Measurements from ENCODE around the gene DOK5. TPM values are rescaled to one million over a fixed set of nuclear protein-coding genes. Genes with fewer than 3 reads are reported as not detected.

The DOK5 gene
- total RNA-seq, 1 donor from 2014 or later, result not detected

DNA sequence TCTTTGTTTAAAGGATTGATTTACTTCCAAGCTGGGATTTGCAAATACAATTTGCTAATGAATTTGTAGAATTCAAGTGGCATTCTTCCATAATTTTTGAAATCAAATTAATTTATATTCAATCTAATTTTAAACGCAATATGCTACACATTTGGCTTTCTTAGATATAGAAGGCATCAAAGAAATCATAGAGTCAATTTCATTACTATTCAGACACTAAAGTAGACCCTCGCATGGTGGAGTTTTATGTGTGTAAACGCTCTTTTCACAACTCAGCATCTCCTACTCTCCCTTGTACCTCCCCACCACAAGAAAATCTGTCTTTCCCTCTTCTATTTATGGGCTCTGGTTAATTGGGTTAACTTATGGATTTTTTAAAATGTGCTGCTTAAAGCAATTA is 144.3 kb downstream of the DOK5 start:
- Histone ChIP-seq H3K4me3 (no peak overlapping the region), H3K36me3 (peaks cover 0 to 3% of the 10 kb centered on the region in 2 donors), H3K9me3 (no peaks in the 10 kb centered on the region), H3K27ac (no peak overlapping the region), H3K27me3 (no peaks in the 10 kb centered on the region), H3K4me1 (no peaks in the 10 kb centered on the region)
- TF ChIP-seq, protein P1, sequence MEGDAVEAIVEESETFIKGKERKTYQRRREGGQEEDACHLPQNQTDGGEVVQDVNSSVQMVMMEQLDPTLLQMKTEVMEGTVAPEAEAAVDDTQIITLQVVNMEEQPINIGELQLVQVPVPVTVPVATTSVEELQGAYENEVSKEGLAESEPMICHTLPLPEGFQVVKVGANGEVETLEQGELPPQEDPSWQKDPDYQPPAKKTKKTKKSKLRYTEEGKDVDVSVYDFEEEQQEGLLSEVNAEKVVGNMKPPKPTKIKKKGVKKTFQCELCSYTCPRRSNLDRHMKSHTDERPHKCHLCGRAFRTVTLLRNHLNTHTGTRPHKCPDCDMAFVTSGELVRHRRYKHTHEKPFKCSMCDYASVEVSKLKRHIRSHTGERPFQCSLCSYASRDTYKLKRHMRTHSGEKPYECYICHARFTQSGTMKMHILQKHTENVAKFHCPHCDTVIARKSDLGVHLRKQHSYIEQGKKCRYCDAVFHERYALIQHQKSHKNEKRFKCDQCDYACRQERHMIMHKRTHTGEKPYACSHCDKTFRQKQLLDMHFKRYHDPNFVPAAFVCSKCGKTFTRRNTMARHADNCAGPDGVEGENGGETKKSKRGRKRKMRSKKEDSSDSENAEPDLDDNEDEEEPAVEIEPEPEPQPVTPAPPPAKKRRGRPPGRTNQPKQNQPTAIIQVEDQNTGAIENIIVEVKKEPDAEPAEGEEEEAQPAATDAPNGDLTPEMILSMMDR (IDR thresholded peaks at IDR 0.05), result no peak
- intact Hi-C loops (cut with DNase I), result no loop called here
- no peak for DNase-seq (ENCODE audit: low spot score in 2 of 2)

- Histone ChIP-seq H3K27me3 (no peaks in the 10 kb centered on the region), H3K4me1 (no peaks in the 10 kb centered on the region), H3K9me3 (no peaks in the 10 kb centered on the region), H3K36me3 (peaks cover 0 to 3% of the 10 kb centered on the region in 2 donors), H3K27ac (no peak overlapping the region), H3K4me3 (no peak overlapping the region)
- intact Hi-C loops (cut with DNase I), result no loop called here
- DNase-seq (ENCODE audit: low spot score in 2 of 2), result no peak
- TF ChIP-seq, protein P1 (IDR thresholded peaks at IDR 0.05), result no peak
Observed at GRCh38 chr20:54620611-54621010, 145.2 kb downstream of the DOK5 start.

GRCh38 chr20:54622333-54623295 is 147.2 kb downstream of the DOK5 start:
- no peak for DNase-seq (ENCODE audit: low spot score in 2 of 2)
- H3K36me3 ChIP-seq, result peaks cover 0 to 3% of the 10 kb centered on the region in 2 donors
- no peaks in the 10 kb centered on the region for H3K27me3 ChIP-seq
- no peak overlapping the region for H3K4me3 ChIP-seq
- no peaks in the 10 kb centered on the region for H3K4me1 ChIP-seq
- TF ChIP-seq, protein P1 (IDR thresholded peaks at IDR 0.05), result no peak
- no peaks in the 10 kb centered on the region for H3K9me3 ChIP-seq
- intact Hi-C loops (cut with DNase I), result no loop called here
- no peak overlapping the region for H3K27ac ChIP-seq

DNA sequence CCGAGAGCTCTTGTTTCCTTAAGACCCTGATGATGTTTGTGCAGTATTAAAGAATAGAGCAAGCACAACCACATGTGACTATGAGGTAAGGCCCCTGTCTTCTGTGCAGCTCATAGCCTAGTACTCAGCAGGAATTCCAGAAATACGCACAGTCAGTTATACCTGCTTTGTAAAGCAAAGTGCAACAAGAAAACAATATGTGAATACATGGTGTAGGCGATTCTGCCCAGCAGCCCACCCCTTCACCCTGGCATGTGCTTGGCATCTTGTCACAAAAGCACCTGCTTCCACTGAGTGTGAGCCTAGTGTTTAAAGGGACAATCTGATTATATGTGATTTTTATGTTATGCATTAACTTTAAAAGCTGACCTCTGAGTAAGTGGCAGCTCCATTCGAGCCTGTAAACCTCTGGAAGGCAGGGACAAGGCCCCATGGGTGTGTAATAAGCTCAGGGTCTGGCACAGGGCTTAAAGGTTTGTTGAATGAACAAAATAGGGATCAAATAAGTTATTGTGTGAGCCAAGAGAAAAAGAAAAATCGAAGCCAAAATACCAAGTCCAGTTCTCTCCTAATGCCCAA is 148.7 kb downstream of the DOK5 start:
- intact Hi-C loops (cut with DNase I), result no loop called here
- H3K36me3 ChIP-seq, result no peaks in the 10 kb centered on the region
- TF ChIP-seq, protein P1 (IDR thresholded peaks at IDR 0.05), result no peak
- no peaks in the 10 kb centered on the region for H3K4me1 ChIP-seq
- H3K27me3 ChIP-seq, result no peaks in the 10 kb centered on the region
- H3K4me3 ChIP-seq, result no peak overlapping the region
- no peak for DNase-seq (ENCODE audit: low spot score in 2 of 2)
- H3K9me3 ChIP-seq, result no peaks in the 10 kb centered on the region
- H3K27ac ChIP-seq, result no peak overlapping the region

GRCh38 chr20:54624706-54625390 is 149.5 kb downstream of the DOK5 start:
- Histone ChIP-seq H3K36me3 (no peaks in the 10 kb centered on the region), H3K27me3 (no peaks in the 10 kb centered on the region), H3K27ac (no peak overlapping the region), H3K9me3 (no peaks in the 10 kb centered on the region), H3K4me1 (no peaks in the 10 kb centered on the region), H3K4me3 (no peak overlapping the region)
- TF ChIP-seq, protein P1 (IDR thresholded peaks at IDR 0.05), result no peak
- no peak for DNase-seq (ENCODE audit: low spot score in 2 of 2)
- intact Hi-C loops (cut with DNase I), result no loop called here
